Measurements from ENCODE around the gene NT5DC1.

Gene NT5DC1

GRCh38 chr6:116248577-116248976 lies 147.9 kb downstream of the NT5DC1 start:
- DNase-seq, result no peak

DNA sequence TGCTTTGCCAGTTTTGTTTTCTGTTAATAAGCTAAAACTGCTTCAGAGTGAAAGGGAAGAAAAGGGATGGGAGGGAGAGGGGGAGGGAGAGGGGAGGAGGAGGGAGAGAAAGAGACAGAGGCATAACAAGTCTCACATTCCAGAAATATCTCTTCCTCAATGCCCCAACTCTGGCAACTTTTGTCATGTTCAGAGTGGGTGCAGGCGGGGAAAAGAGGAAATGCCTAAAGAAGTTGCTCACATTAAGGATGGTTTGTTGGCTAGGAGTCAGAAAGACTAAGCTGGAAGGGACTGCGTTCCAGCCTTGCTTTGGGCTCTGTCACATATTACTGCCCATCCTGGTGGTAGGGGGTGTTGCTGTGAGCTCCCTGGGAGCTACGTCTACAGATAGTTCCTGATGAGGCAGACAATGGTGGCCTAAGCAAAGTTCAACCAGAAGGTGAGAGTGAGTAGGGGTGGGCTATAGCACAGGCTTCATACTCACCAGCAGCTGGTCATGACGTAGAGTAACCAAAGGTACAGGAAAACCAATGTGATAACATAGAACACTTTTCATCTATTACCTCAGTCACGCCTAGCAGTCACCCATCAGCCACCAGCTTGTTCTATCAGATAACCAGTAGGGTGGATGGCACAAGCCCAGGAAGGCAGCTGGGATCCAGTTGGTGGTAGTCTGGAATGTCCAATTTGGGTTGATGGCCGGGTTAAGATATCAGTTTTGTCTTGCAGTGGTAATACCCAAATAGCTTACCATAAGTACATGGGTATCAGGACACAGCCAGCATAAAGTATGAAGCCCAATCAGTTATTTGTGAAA lies 151.1 kb downstream of the NT5DC1 start:
- DNase-seq, result no peak

DNA sequence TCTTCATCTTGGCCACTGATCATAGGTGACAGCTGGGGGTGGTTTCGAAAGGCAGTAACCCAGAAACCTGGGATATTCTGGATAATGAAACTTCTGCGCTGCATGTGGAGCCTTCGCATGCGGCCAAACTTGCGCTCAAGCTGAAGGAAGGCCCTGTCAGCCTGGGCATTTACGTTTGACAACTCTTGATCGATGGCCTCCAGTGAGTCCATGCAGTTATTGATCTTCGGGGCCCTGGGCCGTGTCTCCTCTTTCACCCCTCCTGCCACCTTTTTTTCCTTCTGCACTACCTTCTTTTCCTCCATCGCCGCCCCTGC lies 152.5 kb downstream of the NT5DC1 start:
- no peak for DNase-seq

DNA sequence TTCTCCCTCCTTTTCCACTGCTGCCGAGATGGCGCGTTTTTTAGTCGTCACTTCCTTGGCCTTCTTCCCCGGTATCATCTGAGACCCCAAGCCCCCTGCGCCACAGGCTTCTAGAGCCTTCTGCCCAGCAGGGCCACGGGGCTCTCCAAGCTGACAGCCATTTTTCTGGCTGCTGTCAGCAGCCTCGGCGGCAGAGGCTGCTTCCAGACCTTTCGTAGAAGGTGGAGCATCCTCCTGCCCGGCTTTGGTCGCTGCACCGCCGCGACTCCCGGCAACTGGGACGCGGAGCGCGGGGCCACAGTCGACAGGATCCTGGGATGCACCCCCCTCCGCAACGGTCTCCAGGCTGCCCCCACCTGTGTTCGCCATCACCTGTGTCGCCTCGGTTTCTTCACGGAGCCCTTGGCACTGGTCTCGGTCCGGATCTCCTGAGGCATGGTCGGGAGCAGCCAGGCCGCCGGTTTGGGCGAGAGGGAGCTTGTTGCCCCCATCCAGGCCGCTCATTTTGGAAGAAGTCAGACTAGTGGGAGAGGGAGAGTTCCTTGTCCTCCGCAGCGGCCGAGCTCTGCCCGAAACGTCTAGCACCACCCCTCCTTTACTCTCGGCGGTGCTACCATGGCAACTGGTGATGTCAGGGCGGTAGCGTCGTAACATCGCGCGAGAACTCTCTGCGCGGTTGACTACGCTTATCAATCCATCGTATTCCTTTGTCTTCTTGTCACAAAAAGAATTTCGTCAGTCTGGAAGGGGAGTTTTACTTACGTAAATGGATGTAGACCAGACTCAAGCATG lies 153.0 kb downstream of the NT5DC1 start, which contains the start of gene TSPYL4:
Gene TSPYL4 (minus strand): TSS at position 571 of the 792 bp plus-strand sequence. CDS start 67 bp downstream, at position 504.
- peak; percentile 90 for DNase-seq

DNA sequence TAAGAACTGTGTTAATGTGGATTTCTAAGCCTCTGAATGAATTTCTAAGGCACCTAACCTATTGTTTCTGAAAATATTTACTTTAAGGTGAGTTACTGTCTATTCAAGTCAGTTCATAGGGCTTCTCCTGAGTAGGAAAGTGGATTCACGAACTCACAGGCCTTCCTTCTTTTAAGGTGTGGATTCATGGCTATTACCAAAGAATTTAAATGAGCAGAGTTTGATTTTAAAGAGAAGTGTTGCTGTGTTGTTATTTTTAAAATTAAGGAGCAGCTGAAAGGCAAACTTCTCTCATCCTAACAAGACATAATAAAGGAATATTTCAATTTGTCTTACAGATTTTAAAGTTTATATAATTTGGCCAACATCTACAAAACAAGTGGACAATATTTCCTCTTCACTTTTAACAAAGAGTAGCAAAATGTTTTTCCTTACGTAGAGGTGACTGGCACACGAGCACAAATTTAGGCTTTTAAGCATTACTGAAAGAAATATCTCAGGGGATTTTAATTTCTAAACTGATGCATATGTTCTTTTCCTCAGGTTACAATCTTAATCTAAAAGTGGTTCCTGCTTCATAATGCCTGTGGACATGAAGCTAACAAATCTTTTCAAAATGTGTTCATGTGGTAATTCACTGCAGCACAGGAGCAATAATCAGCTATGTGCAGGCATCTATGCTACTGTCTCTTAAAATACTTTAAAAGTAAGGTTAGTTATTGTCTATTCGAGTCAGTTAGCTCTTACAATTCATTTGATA lies 153.8 kb downstream of the NT5DC1 start:
- DNase-seq, result no peak

- DNase-seq, result no peak
Measured at GRCh38 chr6:116255246-116255800, 154.7 kb downstream of the NT5DC1 start.

GRCh38 chr6:116256694-116257093 lies 156.0 kb downstream of the NT5DC1 start:
- DNase-seq, result no peak

DNA sequence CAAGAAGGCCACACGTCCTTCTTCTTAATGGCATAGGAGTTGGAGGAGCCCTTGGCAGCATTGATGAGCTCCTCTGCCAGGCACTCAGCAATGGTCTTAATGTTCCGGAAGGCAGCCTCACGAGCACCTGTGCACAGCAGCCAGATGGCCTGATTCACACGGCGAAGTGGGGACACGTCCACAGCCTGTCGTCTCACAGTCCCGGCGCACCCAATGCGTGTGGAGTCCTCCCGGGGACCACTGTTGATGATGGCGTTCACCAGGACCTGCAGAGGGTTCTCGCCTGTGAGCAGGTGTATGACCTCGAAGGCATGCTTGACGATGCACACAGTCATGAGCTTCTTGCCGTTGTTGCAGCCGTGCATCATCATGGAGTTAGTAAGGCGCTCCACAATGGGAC lies 157.9 kb downstream of the NT5DC1 start:
- DNase-seq, result no peak

DNA sequence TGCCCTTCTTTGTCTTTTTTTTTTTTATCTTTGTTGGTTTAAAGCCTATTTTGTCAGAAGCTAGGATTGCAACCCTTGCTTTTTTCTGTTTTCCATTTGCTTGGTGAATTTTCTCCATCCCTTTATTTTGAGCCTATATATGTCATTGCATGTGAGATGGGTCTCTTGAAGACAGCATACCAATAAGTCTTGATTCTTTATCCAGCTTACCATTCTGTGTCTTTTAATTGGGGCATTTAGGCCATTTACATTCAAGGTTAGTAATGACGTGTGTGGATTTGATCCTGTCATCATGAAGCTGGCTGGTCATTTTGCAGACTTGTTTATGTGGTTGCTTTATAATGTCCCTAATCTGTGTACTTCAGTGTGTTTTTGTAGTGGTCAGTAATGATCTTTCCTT lies 162.7 kb downstream of the NT5DC1 start:
- DNase-seq, result no peak

DNA sequence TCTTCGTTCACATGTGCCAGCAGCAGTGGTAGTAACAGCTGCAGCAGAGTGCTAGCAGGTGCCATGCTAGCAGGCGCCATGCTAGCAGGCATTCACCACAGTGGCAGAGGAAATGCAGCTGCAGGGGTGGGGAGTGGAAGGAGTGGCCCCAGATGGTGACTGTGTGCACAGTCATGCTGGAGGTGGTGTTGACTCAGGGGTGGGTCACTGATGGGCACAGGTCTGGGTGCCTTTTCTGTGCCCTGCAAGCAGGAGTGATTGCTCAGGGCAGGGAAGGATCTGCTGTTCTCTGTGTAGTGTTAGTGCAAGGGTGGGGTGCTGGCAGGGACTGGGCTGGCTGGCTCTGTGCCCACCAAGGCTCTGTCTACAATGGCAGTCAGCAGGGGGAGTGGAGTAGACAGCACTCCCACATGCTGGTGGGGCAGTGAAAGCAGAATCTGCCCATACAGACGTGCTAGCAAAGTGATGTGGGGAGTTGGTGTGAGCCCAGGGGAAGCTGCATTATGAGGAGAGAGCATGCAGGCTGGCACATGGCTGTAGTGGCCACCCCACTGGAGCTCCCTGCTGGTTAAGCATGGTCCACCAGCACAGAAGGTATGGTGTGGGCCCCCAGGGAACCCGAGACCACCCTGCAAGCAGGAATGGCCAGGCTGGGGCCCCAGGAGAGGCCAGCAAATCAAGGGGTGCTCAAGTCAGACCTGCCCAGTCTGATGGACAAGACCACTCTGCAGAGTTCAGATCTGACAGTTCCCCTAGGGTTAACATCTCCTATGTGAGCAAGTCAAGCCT lies 164.6 kb downstream of the NT5DC1 start:
- no peak for DNase-seq

GRCh38 chr6:116266803-116267202 lies 166.2 kb downstream of the NT5DC1 start:
- DNase-seq, result no peak

DNA sequence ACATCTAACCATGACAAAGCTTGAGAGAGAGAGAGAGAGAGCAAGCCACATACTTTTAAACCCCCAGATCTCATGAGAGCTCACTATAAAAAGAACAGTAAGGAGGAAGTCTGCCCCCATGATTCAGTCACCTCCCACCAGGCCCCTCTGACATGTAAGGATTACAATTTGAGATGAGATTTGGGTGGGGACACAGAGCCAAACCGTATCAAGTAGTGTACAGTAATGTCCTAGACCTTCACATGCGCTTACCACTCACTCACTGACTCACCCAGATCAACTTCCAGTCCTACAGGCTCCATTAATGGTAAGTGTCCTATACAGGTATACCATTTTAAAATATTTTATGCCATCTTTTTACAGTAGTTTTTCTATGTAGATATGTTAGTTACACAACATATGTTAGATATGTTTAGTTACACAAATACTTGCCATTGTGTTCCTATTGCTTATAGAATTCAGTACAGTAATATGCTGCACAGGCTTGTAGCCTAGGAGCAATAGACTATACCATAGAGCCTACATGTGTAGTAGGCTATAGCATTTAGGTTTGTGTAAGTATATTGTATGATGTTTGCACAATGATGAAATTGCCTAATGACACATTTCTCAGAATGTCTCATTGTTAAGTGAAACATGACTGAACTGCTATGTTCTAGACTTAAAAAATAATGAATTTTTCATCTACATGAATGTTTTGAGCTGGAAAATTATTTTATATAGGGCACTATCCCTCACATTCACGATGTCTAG lies 167.4 kb downstream of the NT5DC1 start:
- DNase-seq, result no peak

- DNase-seq, result peak; percentile 69
Measured at GRCh38 chr6:116268589-116269293, 168.1 kb downstream of the NT5DC1 start.

GRCh38 chr6:116271149-116271708 lies 170.6 kb downstream of the NT5DC1 start:
- DNase-seq, result no peak

DNA sequence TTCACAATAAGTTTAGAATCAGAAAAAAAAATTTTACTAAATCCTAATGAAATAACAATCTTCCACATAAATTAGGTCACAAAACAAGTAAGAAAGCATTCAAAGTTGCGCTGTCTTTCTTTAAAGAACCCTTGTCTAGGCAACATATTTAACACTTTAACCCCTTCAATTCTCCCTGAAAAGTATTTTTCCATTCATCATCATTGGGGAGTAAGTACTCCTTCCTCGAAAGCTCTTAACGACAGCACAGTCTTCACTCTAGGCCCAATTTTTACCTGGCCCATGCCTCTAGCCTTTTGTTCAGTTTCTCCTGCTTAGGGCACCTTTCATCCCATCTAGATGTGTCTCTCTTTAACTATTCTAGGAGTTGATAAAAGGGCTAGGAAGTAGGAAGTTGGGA lies 176.5 kb downstream of the NT5DC1 start:
- DNase-seq, result no peak

GRCh38 chr6:116278481-116278829 lies 177.8 kb downstream of the NT5DC1 start:
- no peak for DNase-seq

- no peak for DNase-seq
Measured at GRCh38 chr6:116278854-116279231, 178.2 kb downstream of the NT5DC1 start.

- DNase-seq, result peak; percentile 84
Measured at GRCh38 chr6:116279232-116280160, 178.8 kb downstream of the NT5DC1 start, which contains the start of gene TSPYL1. Gene TSPYL1, minus strand, starts transcription at chr6:116279930. Its CDS starts 100 bp downstream, at chr6:116279830.
